ENCODE data around the gene HNF1A.

Gene HNF1A

GRCh38 chr12:121050725-121051124 lies 72.4 kb downstream of the HNF1A start:
- peak; percentile 31 for DNase-seq (ENCODE audit: low spot score)
